Measurements from ENCODE around the gene TGFBR2. TPM values are rescaled to one million over a fixed set of nuclear protein-coding genes. Genes with fewer than 3 reads are reported as not detected.
A peak's percentile ranks its signal among the peaks of the same experiment; 100 is the strongest.

Gene TGFBR2
- polyA plus RNA-seq, 1 donor (not counting 4 experiments of a cell fraction or from before 2014, with no cell fraction given), result 303 TPM

DNA sequence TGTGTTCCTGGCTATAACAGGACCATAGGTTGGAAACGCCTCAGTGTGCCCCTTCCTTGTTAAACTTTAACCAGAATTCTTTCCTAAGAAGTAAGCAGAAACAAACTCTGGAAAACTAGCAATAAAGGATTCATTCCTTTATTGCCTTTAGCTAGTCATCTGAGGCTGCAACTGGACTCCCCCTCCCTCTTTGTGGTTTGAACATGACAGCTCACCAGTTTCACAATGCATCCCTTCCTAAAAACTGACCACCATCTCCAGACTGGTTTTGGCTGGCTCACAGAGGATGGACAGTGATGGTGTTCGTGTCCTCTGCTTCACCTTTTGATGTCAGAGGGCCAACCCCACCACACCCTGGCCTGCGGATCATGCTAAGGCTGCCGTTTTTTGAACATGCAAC lies 27.9 kb upstream of the TGFBR2 start:
- TF ChIP-seq, protein P1, sequence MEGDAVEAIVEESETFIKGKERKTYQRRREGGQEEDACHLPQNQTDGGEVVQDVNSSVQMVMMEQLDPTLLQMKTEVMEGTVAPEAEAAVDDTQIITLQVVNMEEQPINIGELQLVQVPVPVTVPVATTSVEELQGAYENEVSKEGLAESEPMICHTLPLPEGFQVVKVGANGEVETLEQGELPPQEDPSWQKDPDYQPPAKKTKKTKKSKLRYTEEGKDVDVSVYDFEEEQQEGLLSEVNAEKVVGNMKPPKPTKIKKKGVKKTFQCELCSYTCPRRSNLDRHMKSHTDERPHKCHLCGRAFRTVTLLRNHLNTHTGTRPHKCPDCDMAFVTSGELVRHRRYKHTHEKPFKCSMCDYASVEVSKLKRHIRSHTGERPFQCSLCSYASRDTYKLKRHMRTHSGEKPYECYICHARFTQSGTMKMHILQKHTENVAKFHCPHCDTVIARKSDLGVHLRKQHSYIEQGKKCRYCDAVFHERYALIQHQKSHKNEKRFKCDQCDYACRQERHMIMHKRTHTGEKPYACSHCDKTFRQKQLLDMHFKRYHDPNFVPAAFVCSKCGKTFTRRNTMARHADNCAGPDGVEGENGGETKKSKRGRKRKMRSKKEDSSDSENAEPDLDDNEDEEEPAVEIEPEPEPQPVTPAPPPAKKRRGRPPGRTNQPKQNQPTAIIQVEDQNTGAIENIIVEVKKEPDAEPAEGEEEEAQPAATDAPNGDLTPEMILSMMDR (optimal IDR thresholded peaks at IDR 0.05 in 1 of 3, IDR thresholded peaks at IDR 0.05 in 1 of 3, conservative IDR thresholded peaks at IDR 0.05 in 1 of 3; ENCODE audit: extremely low read depth in 1 of 3, insufficient read depth in 2 of 3, low read length in 3 of 3), result no peak
- no peak for TF ChIP-seq EZH2 (IDR thresholded peaks at IDR 0.05; ENCODE audit: low read length)
- Histone ChIP-seq H3K36me3 (ENCODE audit: control insufficient read depth in 2 of 2, extremely low read depth in 1 of 2, insufficient read depth in 2 of 2, low read length in 2 of 2) (no peaks in the 10 kb centered on the region), H3K4me1 (ENCODE audit: control insufficient read depth, extremely low read depth, insufficient read depth, low read length) (peaks cover 27% of the 10 kb centered on the region), H2AFZ (ENCODE audit: control insufficient read depth, low read length) (no peak overlapping the region), H3K27ac (ENCODE audit: control insufficient read depth, insufficient read depth, low read length) (peak overlapping the region; percentile 62), H3K4me2 (ENCODE audit: control insufficient read depth, extremely low read depth, insufficient read depth, low read depth, low read length) (peak overlapping the region; percentile 12), H3K4me3 (ENCODE audit: control insufficient read depth in 2 of 3, extremely low read depth in 1 of 3, insufficient read depth in 2 of 3, low read depth in 1 of 3, low read length in 3 of 3) (no peak overlapping the region), H4K20me1 (ENCODE audit: control insufficient read depth, extremely low read depth, insufficient read depth, low read length) (no peaks in the 10 kb centered on the region), H3K9me3 (ENCODE audit: control insufficient read depth, low read depth, low read length) (no peaks in the 10 kb centered on the region), H3K9ac (ENCODE audit: control insufficient read depth, extremely low read depth, insufficient read depth, low read length) (peak overlapping the region; percentile 10), H3K9me1 (ENCODE audit: control insufficient read depth, extremely low read depth, insufficient read depth, low read length) (no peaks in the 10 kb centered on the region), H3K79me2 (ENCODE audit: control insufficient read depth, insufficient read depth, low read length) (no peaks in the 10 kb centered on the region), H3K27me3 (ENCODE audit: control insufficient read depth, extremely low read depth, insufficient read depth, low read length) (no peaks in the 10 kb centered on the region)
- DNase-seq (ENCODE audit: low read depth, low spot score) (peak; percentile 50), FAIRE-seq (peak; percentile 76)
- dilution Hi-C loops (cut with MboI; ENCODE audit: extremely low pct_ligation_motif_present, low sequenced_read_pairs), result no loop called here

DNA sequence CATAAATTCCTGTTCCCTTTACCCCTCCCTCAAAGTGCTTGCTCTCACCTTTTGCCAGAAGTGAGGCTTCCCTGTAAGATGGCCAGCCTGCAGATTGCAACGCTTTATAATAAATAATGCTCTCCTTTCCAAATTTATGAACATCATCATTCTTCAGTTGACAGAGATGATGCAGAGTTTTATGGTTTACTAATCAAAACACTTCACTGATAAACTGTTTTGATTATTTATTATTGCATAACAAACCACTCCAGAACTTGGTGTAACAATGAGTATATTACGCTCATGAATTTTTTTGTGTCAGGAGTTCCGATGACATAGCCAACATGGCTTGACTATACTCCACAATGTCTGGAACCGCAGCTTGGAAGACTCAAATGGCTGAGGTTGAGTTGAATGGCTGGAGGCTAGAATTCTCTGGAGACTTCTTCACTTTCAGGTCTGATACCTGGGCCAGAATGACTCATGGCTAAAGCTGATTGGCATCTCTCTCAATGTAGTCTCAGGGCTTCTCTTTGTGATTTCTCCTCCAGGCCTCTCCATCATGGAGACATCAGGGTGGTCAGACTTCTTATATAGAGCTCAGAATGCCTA lies 27.3 kb upstream of the TGFBR2 start:
- no peak overlapping the region for H3K4me3 ChIP-seq (ENCODE audit: control insufficient read depth in 2 of 3, extremely low read depth in 1 of 3, insufficient read depth in 2 of 3, low read depth in 1 of 3, low read length in 3 of 3)
- dilution Hi-C loops (cut with MboI; ENCODE audit: extremely low pct_ligation_motif_present, low sequenced_read_pairs), result no loop called here
- H3K4me1 ChIP-seq (ENCODE audit: control insufficient read depth, extremely low read depth, insufficient read depth, low read length), result peaks cover 27% of the 10 kb centered on the region
- no peaks in the 10 kb centered on the region for H3K9me3 ChIP-seq (ENCODE audit: control insufficient read depth, low read depth, low read length)
- no peak overlapping the region for H2AFZ ChIP-seq (ENCODE audit: control insufficient read depth, low read length)
- no peaks in the 10 kb centered on the region for H4K20me1 ChIP-seq (ENCODE audit: control insufficient read depth, extremely low read depth, insufficient read depth, low read length)
- peak overlapping the region; percentile 10 for H3K9ac ChIP-seq (ENCODE audit: control insufficient read depth, extremely low read depth, insufficient read depth, low read length)
- H3K4me2 ChIP-seq (ENCODE audit: control insufficient read depth, extremely low read depth, insufficient read depth, low read depth, low read length), result no peak overlapping the region
- H3K79me2 ChIP-seq (ENCODE audit: control insufficient read depth, insufficient read depth, low read length), result no peaks in the 10 kb centered on the region
- H3K36me3 ChIP-seq (ENCODE audit: control insufficient read depth in 2 of 2, extremely low read depth in 1 of 2, insufficient read depth in 2 of 2, low read length in 2 of 2), result no peaks in the 10 kb centered on the region
- DNase-seq (ENCODE audit: low read depth, low spot score), result peak; percentile 86
- FAIRE-seq, result peak; percentile 92
- no peaks in the 10 kb centered on the region for H3K27me3 ChIP-seq (ENCODE audit: control insufficient read depth, extremely low read depth, insufficient read depth, low read length)
- no peak for TF ChIP-seq EZH2 (IDR thresholded peaks at IDR 0.05; ENCODE audit: low read length)
- TF ChIP-seq, protein P1 (optimal IDR thresholded peaks at IDR 0.05 in 1 of 3, IDR thresholded peaks at IDR 0.05 in 1 of 3, conservative IDR thresholded peaks at IDR 0.05 in 1 of 3; ENCODE audit: extremely low read depth in 1 of 3, insufficient read depth in 2 of 3, low read length in 3 of 3), result no peak
- H3K27ac ChIP-seq (ENCODE audit: control insufficient read depth, insufficient read depth, low read length), result peak overlapping the region; percentile 62
- no peaks in the 10 kb centered on the region for H3K9me1 ChIP-seq (ENCODE audit: control insufficient read depth, extremely low read depth, insufficient read depth, low read length)

Measured in keratinocyte (primary cell).